IPS DF 6.9 (cell line): ENCODE data around the gene KLHL11.

Source experiments
- DNase-seq: peaks from one replicate; pipeline ENCODE4 v3.0.0-alpha.2; 2013; ENCODE audit warnings: low read depth, low spot score
- H3K27ac ChIP-seq: one replicate; pipeline ENCODE4 v1.5.1; 2013; ENCODE audit warnings: low read length, control low read depth
- H3K27me3 ChIP-seq: 2 replicates; pipeline ENCODE4 v1.6.1; 2013; ENCODE audit warnings: mild to moderate bottlenecking, low read length; ENCODE audit not compliant: control insufficient read depth, insufficient read depth
- H3K36me3 ChIP-seq: 2 replicates; pipeline ENCODE4 v1.6.1; 2013; ENCODE audit warnings: low read length; ENCODE audit not compliant: control insufficient read depth, insufficient read depth
- H3K4me1 ChIP-seq: 2 replicates; pipeline ENCODE4 v1.6.1; 2013; ENCODE audit warnings: low read length; ENCODE audit not compliant: control insufficient read depth, insufficient read depth
- H3K4me3 ChIP-seq: 2 replicates; pipeline ENCODE4 v1.5.1; 2013; ENCODE audit warnings: mild to moderate bottlenecking, low read length
- H3K9me3 ChIP-seq: 2 replicates; pipeline ENCODE4 v1.6.1; 2013; ENCODE audit warnings: low read length, inconsistent platforms; ENCODE audit not compliant: control insufficient read depth, insufficient read depth
- WGBS: extraction: QIAGEN DNeasy Blood & Tissue Kit; methylation state at CpG from one replicate; pipeline ENCODE4 v1.1.7; 2013; ENCODE audit warnings: mixed read lengths, missing lambda C conversion rate; ENCODE audit not compliant: insufficient read length, insufficient coverage; 5-methylcytosine and 5-hydroxymethylcytosine counted together

Gene KLHL11

DNA sequence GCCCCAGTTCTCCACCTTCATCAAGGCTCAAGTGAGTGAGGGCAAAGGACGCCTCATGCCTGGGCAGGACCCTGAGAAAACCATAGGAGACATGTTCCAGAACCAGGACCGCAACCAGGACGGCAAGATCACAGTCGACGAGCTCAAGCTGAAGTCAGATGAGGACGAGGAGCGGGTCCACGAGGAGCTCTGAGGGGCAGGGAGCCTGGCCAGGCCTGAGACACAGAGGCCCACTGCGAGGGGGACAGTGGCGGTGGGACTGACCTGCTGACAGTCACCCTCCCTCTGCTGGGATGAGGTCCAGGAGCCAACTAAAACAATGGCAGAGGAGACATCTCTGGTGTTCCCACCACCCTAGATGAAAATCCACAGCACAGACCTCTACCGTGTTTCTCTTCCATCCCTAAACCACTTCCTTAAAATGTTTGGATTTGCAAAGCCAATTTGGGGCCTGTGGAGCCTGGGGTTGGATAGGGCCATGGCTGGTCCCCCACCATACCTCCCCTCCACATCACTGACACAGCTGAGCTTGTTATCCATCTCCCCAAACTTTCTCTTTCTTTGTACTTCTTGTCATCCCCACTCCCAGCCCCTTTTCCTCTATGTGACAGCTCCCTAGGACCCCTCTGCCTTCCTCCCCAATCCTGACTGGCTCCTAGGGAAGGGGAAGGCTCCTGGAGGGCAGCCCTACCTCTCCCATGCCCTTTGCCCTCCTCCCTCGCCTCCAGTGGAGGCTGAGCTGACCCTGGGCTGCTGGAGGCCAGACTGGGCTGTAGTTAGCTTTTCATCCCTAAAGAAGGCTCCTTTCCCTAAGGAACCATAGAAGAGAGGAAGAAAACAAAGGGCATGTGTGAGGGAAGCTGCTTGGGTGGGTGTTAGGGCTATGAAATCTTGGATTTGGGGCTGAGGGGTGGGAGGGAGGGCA lies 42.7 kb downstream of the KLHL11 start:
- no peak overlapping the region for H3K4me3 ChIP-seq

DNA sequence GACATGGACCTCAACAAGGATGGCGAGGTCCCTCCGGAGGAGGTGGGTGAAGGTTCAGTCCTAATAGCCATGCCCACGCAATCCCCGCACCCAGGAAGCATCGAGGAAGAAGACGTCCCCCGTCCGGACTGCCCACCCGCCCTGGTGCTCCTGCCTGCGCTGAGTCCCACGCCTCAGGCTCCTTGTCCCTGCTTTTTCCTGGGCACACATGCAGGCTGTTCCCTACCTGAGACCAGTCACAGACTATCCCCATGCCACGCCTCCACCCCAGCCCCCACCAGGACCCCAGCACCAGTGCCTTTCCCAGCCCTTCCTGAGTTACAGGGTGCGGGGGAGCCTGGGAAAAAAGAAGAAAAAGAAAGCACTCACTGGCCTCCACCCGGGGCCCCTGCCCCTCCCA lies 43.4 kb downstream of the KLHL11 start:
- Histone ChIP-seq H3K4me1 (peaks cover 7% of the 10 kb centered on the region), H3K4me3 (no peak overlapping the region), H3K27ac (no peak overlapping the region), H3K27me3 (no peaks in the 10 kb centered on the region), H3K36me3 (peaks cover 28% of the 10 kb centered on the region), H3K9me3 (no peaks in the 10 kb centered on the region)
- no CpG with 5 or more reads among the region's 14 CpGs for WGBS
- no peak for DNase-seq

More for the DNA sequence above, 42.7 kb downstream of the KLHL11 start:
- no peak for DNase-seq
- no CpG with 5 or more reads among the region's 12 CpGs for WGBS
- Histone ChIP-seq H3K27ac (no peak overlapping the region), H3K9me3 (no peaks in the 10 kb centered on the region), H3K4me1 (peaks cover 7% of the 10 kb centered on the region), H3K36me3 (peaks cover 25% of the 10 kb centered on the region), H3K27me3 (no peaks in the 10 kb centered on the region)

DNA sequence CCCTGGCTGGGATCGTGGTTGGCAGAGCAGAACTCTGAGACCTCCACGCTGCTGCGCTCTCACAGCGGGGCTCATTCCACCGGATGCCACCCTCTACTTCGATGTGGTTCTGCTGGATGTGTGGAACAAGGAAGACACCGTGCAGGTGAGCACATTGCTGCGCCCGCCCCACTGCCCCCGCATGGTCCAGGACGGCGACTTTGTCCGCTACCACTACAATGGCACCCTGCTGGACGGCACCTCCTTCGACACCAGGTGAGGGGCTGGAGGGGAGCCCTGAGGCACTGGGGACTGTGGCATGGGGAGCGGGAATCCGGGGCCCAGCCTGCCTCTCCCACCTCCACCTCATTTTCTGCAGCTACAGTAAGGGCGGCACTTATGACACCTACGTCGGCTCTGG lies 47.2 kb downstream of the KLHL11 start:
- H3K36me3 ChIP-seq = peaks cover 23% of the 10 kb centered on the region; the same call in 1 of the 2 replicates
- H3K9me3 ChIP-seq = no peaks in the 10 kb centered on the region
- peaks cover 7% of the 10 kb centered on the region for H3K4me1 ChIP-seq
- WGBS = no CpG with 5 or more reads among the region's 20 CpGs
- H3K27me3 ChIP-seq = no peaks in the 10 kb centered on the region
- H3K27ac ChIP-seq = no peak overlapping the region
- no peak overlapping the region for H3K4me3 ChIP-seq
- DNase-seq = no peak

DNA sequence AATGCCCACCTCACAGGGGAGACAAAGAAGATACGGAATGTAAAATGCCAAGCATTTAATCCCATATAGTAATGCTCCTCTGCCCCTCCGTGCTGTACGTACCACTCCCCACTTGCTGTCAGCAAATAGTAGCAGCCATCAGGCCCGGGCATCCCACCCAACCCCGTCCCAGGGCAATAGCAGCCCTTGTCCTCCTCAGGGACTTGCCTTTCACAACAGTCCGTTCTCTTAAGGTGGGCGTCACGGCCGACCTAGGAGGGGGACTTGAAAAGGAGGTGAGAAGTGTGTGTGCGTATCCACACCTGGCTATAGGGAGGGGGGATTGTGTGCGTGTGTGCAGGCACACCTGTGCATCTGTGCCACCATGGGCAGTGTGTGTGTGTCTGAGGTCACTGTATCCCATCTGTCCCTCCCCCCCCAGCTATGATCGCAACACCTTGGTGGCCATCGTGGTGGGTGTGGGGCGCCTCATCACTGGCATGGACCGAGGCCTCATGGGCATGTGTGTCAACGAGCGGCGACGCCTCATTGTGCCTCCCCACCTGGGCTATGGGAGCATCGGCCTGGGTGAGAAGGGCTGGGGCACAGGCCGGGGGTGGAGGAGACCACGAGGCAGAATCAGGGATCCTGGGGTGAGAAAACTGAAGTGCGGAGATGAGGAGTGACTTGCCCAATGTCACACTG lies 48.4 kb downstream of the KLHL11 start:
- DNase-seq = no peak
- H3K9me3 ChIP-seq = no peaks in the 10 kb centered on the region
- H3K4me1 ChIP-seq = peaks cover 7% of the 10 kb centered on the region
- no CpG with 5 or more reads among the region's 23 CpGs for WGBS
- no peak overlapping the region for H3K27ac ChIP-seq
- H3K27me3 ChIP-seq = no peaks in the 10 kb centered on the region
- no peak overlapping the region for H3K4me3 ChIP-seq
- H3K36me3 ChIP-seq = peaks cover 22% of the 10 kb centered on the region; the same call in 1 of the 2 replicates

DNA sequence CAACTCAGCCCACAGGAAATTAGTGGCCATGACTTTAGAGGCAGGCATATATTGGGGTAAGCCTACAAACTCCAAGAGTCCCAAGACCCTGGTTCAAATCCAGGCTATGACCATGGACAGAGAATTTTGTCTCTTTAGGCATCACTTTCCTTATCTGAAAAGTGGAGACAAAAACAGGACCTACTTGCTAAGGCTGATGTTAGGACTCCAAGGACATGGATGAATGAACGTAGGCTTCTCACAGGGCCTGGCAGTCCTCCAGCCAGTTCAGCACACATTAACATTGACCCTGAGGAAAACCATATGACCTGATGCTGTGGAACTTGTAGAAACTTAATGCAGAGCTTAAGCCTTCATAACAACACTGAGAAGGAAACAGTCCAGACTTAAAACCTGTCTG lies 51.0 kb downstream of the KLHL11 start:
- Histone ChIP-seq H3K4me3 (no peak overlapping the region), H3K4me1 (peaks cover 3% of the 10 kb centered on the region; the same call in 1 of the 2 replicates), H3K9me3 (no peaks in the 10 kb centered on the region), H3K36me3 (peaks cover 7% of the 10 kb centered on the region; the same call in 1 of the 2 replicates), H3K27me3 (no peaks in the 10 kb centered on the region), H3K27ac (no peak overlapping the region)
- DNase-seq = no peak
- no CpG with 5 or more reads among the region's 1 CpG for WGBS

DNA sequence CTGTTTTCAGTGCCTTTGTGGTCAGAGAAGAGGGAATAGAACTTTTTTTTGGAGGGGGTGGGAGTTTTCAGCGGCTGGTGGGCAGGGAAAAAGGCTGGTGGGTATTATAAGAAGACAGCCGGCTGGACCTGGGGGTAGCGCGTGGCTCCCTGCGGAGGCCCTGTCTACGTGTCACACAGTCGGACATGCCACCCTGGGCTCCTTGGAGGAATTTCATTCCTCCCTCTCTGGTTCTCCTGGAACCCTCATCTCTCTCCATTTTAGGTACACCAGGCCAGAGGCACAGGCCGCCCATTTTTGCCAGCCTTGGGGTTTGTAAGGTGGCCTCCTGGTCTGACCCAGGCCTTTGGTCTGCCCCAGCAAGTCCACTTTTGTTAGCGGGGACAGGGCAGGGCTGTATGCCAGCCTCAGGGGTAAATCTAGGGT lies 51.5 kb downstream of the KLHL11 start:
- Histone ChIP-seq H3K9me3 (no peaks in the 10 kb centered on the region), H3K4me3 (peak overlapping the region; percentile 85; the same call in 1 of the 2 replicates), H3K27me3 (no peaks in the 10 kb centered on the region), H3K27ac (no peak overlapping the region), H3K4me1 (no peaks in the 10 kb centered on the region; the same call in 1 of the 2 replicates), H3K36me3 (peaks cover 7% of the 10 kb centered on the region; the same call in 1 of the 2 replicates)
- DNase-seq = no peak
- no CpG with 5 or more reads among the region's 9 CpGs for WGBS

DNA sequence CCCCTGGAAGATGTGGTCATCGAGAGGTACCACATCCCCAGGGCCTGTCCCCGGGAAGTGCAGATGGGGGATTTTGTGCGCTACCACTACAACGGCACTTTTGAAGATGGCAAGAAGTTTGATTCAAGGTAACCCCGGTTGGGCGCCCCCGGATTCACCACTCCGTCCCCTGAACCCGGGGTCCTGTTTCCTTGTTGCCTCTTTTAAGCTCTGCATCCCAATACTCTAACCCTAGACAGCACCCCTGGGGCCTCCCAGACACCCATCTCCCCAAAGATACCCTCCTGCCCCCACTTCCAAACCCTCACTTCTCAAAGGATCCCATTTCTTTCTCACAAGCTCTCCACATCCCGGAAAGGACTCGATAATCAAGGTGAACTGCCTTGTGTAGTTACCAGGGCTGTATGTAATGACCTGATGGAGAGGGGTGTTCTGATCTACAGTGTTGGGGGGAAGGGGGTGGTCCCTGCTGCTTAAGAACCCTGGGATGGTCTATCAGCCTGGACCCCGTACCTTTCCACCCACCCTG lies 52.0 kb downstream of the KLHL11 start:
- H3K4me3 ChIP-seq = peak overlapping the region; percentile 85; the same call in 1 of the 2 replicates
- H3K27me3 ChIP-seq = no peaks in the 10 kb centered on the region
- H3K9me3 ChIP-seq = no peaks in the 10 kb centered on the region
- peaks cover 7% of the 10 kb centered on the region; the same call in 1 of the 2 replicates for H3K36me3 ChIP-seq
- H3K27ac ChIP-seq = no peak overlapping the region
- DNase-seq = no peak
- no peaks in the 10 kb centered on the region; the same call in 1 of the 2 replicates for H3K4me1 ChIP-seq
- no CpG with 5 or more reads among the region's 12 CpGs for WGBS

DNA sequence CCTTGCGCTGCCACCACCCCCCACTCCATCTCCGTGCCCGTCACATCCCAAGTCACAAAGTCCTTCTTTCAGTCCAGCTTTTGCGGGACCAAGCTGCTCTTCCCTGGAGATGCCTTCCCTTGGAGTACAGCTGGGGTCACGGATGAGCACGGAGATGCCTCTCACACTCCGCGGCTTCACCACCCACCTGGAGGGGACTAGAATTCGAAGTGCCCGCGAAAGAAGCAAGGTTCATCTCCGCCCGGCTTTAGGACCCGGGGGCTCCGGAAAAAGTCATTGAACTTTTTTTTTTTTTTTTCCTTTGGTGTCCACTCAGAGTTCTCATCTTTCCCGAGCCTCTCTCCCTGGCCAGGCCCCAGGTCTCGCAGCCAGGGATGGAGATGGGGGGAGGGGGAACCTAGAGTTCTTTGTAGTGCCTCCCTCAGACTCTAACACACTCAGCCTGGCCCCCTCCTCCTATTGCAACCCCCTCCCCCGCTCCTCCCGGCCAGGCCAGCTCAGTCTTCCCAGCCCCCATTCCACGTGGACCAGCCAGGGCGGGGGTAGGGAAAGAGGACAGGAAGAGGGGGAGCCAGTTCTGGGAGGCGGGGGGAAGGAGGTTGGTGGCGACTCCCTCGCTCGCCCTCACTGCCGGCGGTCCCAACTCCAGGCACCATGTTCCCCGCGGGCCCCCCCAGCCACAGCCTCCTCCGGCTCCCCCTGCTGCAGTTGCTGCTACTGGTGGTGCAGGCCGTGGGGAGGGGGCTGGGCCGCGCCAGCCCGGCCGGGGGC lies 52.7 kb downstream of the KLHL11 start, which contains the start of gene FKBP10:
Gene FKBP10 (plus strand): TSS at position 624 of the 771 bp plus-strand sequence. CDS start 31 bp downstream, at position 655.
- 0 out of 2 replicates have a peak, but pooled peaks cover 3% of the 10 kb centered on the region for H3K36me3 ChIP-seq
- H3K4me1 ChIP-seq = no peaks in the 10 kb centered on the region
- H3K4me3 ChIP-seq = peak within 1 kb of the TSS; percentile 85; the same call in 1 of the 2 replicates
- no peak within 1 kb of the TSS for H3K27ac ChIP-seq
- DNase-seq = peak; percentile 70
- no peaks in the 10 kb centered on the region for H3K27me3 ChIP-seq
- no CpG with 5 or more reads among the region's 35 CpGs for WGBS
- no peaks in the 10 kb centered on the region for H3K9me3 ChIP-seq

DNA sequence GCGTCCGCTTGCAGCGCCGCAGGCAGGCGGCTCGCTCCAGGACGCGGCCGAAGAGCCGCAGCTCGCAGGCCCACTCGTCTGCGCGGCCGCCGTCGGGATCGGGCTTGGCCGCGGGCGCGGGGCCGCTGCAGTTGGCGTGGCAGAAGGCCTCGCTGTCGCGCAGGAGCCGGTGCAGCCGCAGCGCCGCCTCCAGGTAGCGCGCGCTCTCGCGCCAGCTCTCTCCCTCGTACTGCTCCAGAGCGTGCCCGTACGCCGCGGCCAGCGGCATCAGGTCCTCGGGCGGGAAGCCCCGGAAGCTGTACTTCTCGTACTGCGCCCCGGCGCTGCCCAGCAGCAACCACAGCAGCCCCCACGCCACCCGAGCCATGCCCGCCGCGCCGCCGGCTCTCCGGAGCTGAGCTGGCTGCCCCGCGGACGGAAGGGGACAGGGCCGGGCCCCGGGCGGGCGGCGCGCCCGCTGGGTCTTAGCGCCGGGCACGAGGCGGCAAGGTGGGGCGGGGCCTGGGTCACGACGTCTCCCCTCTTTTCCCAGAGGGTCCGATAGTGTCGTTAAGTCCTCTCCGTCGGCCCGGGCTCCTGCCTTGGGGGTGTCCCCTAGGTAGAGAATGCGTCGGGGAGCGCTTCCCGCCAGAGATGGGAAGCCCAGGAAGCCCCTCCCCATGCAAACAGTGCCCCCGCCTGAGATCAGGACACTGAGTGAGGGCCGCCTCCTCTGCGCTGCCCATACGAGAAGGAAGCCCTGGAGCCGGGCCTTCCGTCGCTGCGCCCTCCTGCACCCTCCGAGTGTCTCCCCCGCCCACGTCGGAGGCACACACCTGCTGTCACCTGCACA lies 53.5 kb downstream of the KLHL11 start, which contains the start of gene P3H4:
Gene P3H4 (minus strand): TSS at position 401 of the 832 bp plus-strand sequence. CDS start 34 bp downstream, at position 367.
- Histone ChIP-seq H3K27me3 (no peaks in the 10 kb centered on the region), H3K9me3 (no peaks in the 10 kb centered on the region), H3K4me1 (no peaks in the 10 kb centered on the region), H3K27ac (no peak within 1 kb of the TSS), H3K4me3 (peak within 1 kb of the TSS; percentile 85), H3K36me3 (no peaks in the 10 kb centered on the region)
- no CpG with 5 or more reads among the region's 96 CpGs for WGBS
- DNase-seq = no peak
